Gastrocnemius medialis (tissue), 4 donors: ENCODE results near the gene DDA1. TPM values are rescaled to one million over a fixed set of nuclear protein-coding genes. Genes with fewer than 3 reads are reported as not detected.

Source experiments
- ATAC-seq, 2 donors: fragments of 150-250 bp; one replicate each; pipeline ENCODE4 v1.9.1; 2016
- DNase-seq, 2 donors: peaks; one replicate each; pipeline ENCODE4 v3.0.0-alpha.2; 2019
- H3K27ac ChIP-seq, 4 donors: fragments of 200-600 bp; sonication (generic); 1 replicate in 1 of 4; 2 replicates in 3 of 4; pipeline ENCODE4 v1.5.1; 2016 to 2018; ENCODE audit warnings: mild to moderate bottlenecking in 2 of 4, moderate library complexity in 1 of 4
- H3K27me3 ChIP-seq, 3 donors: fragments of 200-600 bp; sonication (generic) in 2 of 3; 1 replicate in 1 of 3; 2 replicates in 2 of 3; pipeline versions ENCODE4 v1.5.1 to v1.6.0; 2016 to 2019; ENCODE audit warnings: mild to moderate bottlenecking in 1 of 3, moderate library complexity in 1 of 3
- H3K36me3 ChIP-seq, 2 donors: fragments of 200-600 bp; sonication (generic) in 1 of 2; one replicate each; pipeline ENCODE4 v1.5.1; 2017 to 2018
- H3K4me1 ChIP-seq, 2 donors: fragments of 200-600 bp; sonication (generic) in 1 of 2; one replicate each; pipeline ENCODE4 v1.5.1; 2016 to 2017; ENCODE audit warnings: mild to moderate bottlenecking in 2 of 2
- H3K4me3 ChIP-seq, 4 donors: fragments of 200-600 bp; sonication (generic) in 3 of 4; 1 replicate in 1 of 4; 2 replicates in 3 of 4; pipeline ENCODE4 v1.5.1; 2016 to 2019; ENCODE audit warnings: mild to moderate bottlenecking in 2 of 4
- H3K9me3 ChIP-seq, 3 donors: fragments of 200-600 bp; sonication (generic) in 2 of 3; 1 replicate in 1 of 3; 2 replicates in 2 of 3; pipeline ENCODE4 v1.5.1; 2016 to 2019
- POLR2A ChIP-seq, 2 donors: fragments of 450-650 bp; IDR thresholded peaks; one replicate each; pipeline ENCODE4 v1.6.1; 2017; ENCODE audit warnings: antibody characterized with exemption in 2 of 2, mild to moderate bottlenecking in 2 of 2, moderate library complexity in 2 of 2
- in situ Hi-C, 4 donors: fragments of 200-750 bp; cut with MboI; loops; one replicate each; pipeline versions ENCODE4 v1.15.0 to v1.8.0; 2017; ENCODE audit warnings: low sequenced_read_pairs in 4 of 4
- intact Hi-C: fragments of 100-400 bp; cut with DNase I; formaldehyde crosslinking; loops from one replicate; pipeline ENCODE4 v1.15.1; 2023; ENCODE audit warnings: low total_unique reads
- total RNA-seq, 4 donors: library from RNA; depleted of rRNA; stranded (reverse); fragments of >200 nt; gene quantifications; one replicate each; pipeline versions ENCODE4 v1.1.0 to v1.2.3, GENCODE V29; 2016
- TF ChIP-seq, protein P1 (sequence below), 5 experiments: fragments of 450-650 bp in 3 of 5; fragments of 200-600 bp in 2 of 5; sonication (generic) in 2 of 5; IDR thresholded peaks in 4 of 5; conservative IDR thresholded peaks in 1 of 5; 1 replicate in 4 of 5; 2 replicates in 1 of 5; pipeline ENCODE4 v1.5.1; 2016 to 2019; ENCODE audit warnings: antibody characterized with exemption in 5 of 5, mild to moderate bottlenecking in 3 of 5, moderate library complexity in 3 of 5

DDA1 gene
- total RNA-seq, 4 donors from 2014 or later, result 18.7 to 40.0 (median 27.0) TPM

DNA sequence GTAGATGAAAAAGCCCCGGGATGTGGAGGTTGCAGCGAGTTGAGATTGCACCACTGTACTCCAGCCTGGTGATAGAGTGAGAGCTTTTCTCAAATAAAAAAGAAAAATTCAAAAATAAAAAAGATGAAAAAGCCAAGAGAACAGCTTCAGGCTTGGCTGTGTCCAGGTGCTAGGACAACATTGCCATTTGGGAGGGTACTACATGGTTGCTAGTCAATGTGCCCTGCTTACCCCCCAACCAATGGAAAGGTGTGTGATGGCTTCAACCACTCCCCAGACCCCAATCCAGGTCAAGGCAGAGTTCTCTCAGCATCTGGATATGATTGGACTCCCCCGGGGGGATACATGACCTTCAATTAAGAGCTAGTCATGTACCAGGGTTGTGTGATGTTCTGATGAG, 29.9 kb upstream of the DDA1 start:
- peaks cover 4 to 11% of the 10 kb centered on the region in 2 donors for H3K4me1 ChIP-seq
- H3K9me3 ChIP-seq, result no peaks in the 10 kb centered on the region
- no peak overlapping the region for H3K4me3 ChIP-seq
- in situ Hi-C loops (loop anchor here in 3 of 4 donors (5.0 to 25.0 kb wide), 2 partner anchors 212 to 517 kb away; no protein-coding TSS in a partner anchor), intact Hi-C loops (loop anchor here (10.0 kb wide), 1 partner anchor 475 kb away; no protein-coding TSS in a partner anchor)
- ATAC-seq, result no peak
- H3K27me3 ChIP-seq, result peaks cover 16% of the 10 kb centered on the region in 3 donors
- no peak overlapping the region for H3K27ac ChIP-seq
- DNase-seq, result no peak
- no peak for TF ChIP-seq POLR2A (IDR thresholded peaks at IDR 0.05)
- TF ChIP-seq, protein P1, sequence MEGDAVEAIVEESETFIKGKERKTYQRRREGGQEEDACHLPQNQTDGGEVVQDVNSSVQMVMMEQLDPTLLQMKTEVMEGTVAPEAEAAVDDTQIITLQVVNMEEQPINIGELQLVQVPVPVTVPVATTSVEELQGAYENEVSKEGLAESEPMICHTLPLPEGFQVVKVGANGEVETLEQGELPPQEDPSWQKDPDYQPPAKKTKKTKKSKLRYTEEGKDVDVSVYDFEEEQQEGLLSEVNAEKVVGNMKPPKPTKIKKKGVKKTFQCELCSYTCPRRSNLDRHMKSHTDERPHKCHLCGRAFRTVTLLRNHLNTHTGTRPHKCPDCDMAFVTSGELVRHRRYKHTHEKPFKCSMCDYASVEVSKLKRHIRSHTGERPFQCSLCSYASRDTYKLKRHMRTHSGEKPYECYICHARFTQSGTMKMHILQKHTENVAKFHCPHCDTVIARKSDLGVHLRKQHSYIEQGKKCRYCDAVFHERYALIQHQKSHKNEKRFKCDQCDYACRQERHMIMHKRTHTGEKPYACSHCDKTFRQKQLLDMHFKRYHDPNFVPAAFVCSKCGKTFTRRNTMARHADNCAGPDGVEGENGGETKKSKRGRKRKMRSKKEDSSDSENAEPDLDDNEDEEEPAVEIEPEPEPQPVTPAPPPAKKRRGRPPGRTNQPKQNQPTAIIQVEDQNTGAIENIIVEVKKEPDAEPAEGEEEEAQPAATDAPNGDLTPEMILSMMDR (IDR thresholded peaks at IDR 0.05 in 4 of 5, conservative IDR thresholded peaks at IDR 0.05 in 1 of 5), result no peak
- H3K36me3 ChIP-seq, result peaks cover 0 to 38% of the 10 kb centered on the region in 2 donors

DNA sequence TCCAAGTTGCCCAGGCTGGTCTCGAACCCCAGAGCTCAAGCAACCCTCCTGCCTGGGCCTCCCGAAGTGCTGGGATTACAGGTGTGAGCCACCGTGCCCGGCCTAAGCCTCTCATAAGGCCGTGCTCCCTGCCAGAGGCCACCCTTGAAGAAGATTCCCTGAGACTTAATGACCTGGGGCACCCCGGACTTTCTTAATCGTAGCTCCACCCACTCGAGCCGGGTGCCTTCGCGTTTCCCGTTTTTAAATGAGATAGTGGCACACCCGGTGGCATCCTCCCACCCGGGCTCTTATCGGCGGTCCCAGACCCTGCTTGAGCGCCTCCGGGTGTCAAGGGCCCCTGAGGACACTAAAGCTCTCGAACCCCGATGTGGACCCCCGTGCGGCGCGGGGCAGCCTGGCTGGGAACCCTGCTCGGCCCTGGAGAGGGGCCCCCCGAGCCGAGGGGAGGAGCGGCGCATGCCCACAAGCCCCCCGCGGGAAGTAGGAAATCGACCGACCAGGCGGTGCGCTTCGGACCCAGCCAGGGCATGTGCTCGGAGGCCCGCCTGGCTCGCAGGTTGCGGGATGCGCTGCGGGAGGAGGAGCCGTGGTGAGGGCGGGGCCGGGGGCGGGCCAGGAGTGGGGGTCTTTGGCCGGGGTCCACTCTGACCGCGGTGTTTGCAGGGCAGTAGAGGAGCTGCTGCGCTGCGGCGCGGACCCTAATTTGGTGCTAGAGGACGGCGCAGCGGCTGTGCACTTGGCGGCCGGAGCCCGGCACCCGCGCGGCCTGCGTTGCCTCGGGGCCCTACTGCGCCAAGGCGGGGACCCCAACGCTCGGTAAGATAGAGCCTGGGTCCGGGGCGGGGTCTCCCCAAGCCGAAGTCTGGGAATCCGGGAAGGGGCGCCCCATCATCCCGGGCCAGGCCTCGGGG, 27.7 kb upstream of the DDA1 start, which contains the start of gene ANKLE1:
Gene ANKLE1, plus strand, starts transcription at position 511 of the 914 bp plus-strand sequence. Its CDS starts 20 bp downstream, at position 531.
- intact Hi-C loops, result loop anchor here (1.0 kb wide), 3 partner anchors 20 to 214 kb away; no protein-coding TSS in a partner anchor
- in situ Hi-C loops, result loop anchor here in 3 of 4 donors (5.0 to 25.0 kb wide), 3 partner anchors 77 to 519 kb away; no protein-coding TSS in a partner anchor
- no peak for ATAC-seq

DNA sequence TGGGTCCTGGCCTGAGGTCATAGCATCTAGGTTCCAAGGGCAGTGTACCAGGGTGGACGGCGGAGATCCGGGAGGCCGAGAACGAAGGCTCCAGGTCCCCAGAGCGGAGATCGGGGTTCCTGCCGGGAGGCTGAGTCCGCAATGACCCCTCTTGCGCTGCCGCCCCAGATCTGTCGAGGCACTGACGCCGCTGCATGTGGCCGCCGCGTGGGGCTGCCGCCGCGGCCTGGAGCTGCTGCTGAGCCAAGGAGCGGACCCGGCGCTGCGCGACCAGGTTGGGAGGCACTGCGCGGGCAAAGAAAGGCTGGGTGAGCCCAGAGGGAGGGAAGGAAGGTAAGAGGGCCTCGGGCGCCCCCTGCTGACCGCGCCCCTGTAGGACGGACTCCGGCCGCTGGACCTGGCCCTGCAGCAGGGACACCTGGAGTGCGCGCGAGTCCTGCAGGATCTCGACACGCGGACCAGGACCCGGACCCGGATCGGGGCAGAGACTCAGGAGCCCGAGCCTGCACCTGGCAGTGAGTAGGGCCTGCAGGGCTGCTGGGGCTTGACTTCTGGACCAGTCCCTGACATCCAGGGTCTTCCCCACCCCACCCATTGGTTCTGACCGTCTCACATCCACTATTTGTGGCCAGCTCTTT, 26.8 kb upstream of the DDA1 start:
- in situ Hi-C loops (loop anchor here in 3 of 4 donors (5.0 to 25.0 kb wide), 3 partner anchors 78 to 520 kb away; no protein-coding TSS in a partner anchor), intact Hi-C loops (loop anchor here (1.0 kb wide), 3 partner anchors 21 to 215 kb away; no protein-coding TSS in a partner anchor)
- TF ChIP-seq POLR2A (IDR thresholded peaks at IDR 0.05), result no peak
- TF ChIP-seq, protein P1 (IDR thresholded peaks at IDR 0.05 in 4 of 5, conservative IDR thresholded peaks at IDR 0.05 in 1 of 5), result peak; percentile 79 to 96 (median 94)
- Histone ChIP-seq H3K27me3 (peaks cover 16% of the 10 kb centered on the region in 3 donors), H3K9me3 (no peaks in the 10 kb centered on the region), H3K36me3 (peaks cover 0 to 13% of the 10 kb centered on the region in 2 donors), H3K4me1 (peaks cover 4 to 11% of the 10 kb centered on the region in 2 donors), H3K27ac (no peak overlapping the region), H3K4me3 (peak overlapping the region; percentile 22 to 52 (median 44))
- peak; percentile 61 to 74 for DNase-seq
- ATAC-seq, result peak; percentile 85 to 89

More for the DNA sequence above, 27.7 kb upstream of the DDA1 start, which contains the start of gene ANKLE1:
- DNase-seq, result no peak
- Histone ChIP-seq H3K9me3 (no peaks in the 10 kb centered on the region), H3K27ac (no peak within 1 kb of the TSS), H3K4me3 (peak within 1 kb of the TSS; percentile 22 to 52 (median 44)), H3K36me3 (peaks cover 0 to 16% of the 10 kb centered on the region in 2 donors), H3K4me1 (peaks cover 4 to 11% of the 10 kb centered on the region in 2 donors), H3K27me3 (peaks cover 16% of the 10 kb centered on the region in 3 donors)
- TF ChIP-seq POLR2A (IDR thresholded peaks at IDR 0.05), result no peak
- TF ChIP-seq, protein P1 (IDR thresholded peaks at IDR 0.05 in 4 of 5, conservative IDR thresholded peaks at IDR 0.05 in 1 of 5), result no peak

DNA sequence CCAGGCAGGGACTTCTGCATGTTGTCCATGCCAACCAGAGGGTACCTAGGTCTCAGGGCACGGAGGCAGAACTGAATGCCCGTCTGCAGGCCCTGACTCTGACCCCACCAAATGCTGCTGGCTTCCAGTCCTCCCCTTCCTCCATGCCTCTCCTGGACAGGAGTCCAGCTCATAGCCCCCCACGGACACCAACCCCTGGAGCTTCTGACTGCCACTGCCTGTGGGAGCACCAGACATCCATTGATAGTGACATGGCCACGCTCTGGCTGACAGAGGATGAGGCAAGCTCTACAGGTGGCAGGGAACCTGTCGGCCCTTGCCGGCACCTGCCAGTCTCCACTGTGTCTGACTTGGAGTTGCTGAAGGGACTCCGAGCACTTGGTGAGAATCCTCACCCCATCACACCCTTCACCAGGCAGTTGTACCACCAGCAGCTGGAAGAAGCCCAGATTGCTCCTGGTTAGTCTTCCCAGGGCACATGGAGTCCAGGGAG, 25.8 kb upstream of the DDA1 start:
- Histone ChIP-seq H3K27ac (no peak overlapping the region), H3K9me3 (no peaks in the 10 kb centered on the region), H3K4me1 (peaks cover 4 to 11% of the 10 kb centered on the region in 2 donors), H3K27me3 (peaks cover 16% of the 10 kb centered on the region in 3 donors), H3K36me3 (peaks cover 0 to 6% of the 10 kb centered on the region in 2 donors), H3K4me3 (no peak overlapping the region)
- ATAC-seq (no peak), DNase-seq (no peak)
- no peak for TF ChIP-seq POLR2A (IDR thresholded peaks at IDR 0.05)
- TF ChIP-seq, protein P1 (IDR thresholded peaks at IDR 0.05 in 4 of 5, conservative IDR thresholded peaks at IDR 0.05 in 1 of 5), result no peak
- in situ Hi-C loops (loop anchor here in 3 of 4 donors (5.0 to 25.0 kb wide), 3 partner anchors 79 to 521 kb away; no protein-coding TSS in a partner anchor), intact Hi-C loops (no loop called here)
